Endothelial cell of umbilical vein (primary cell): Measurements from ENCODE around the gene CELF5. TPM values are rescaled to one million over a fixed set of nuclear protein-coding genes. Genes with fewer than 3 reads are reported as not detected.

ENCODE experiments used
- BruUV-seq: library from RNA; stranded (reverse); fragments of 400-500 nt; replicated peaks from 2 replicates; lab custom pipeline; 2021; lab: Mats Ljungman, UMichigan
- CTCF ChIA-PET: fragments of 300-600, 350-600 bp; sonication (Branson Sonifier 250); formaldehyde crosslinking; loops from one replicate; lab custom pipeline; 2021; ENCODE audit warnings: antibody characterized with exemption, inconsistent platforms; lab: Charles Lee
- POLR2A ChIA-PET: fragments of 300-600, 350-600 bp; sonication (Branson Sonifier 250); formaldehyde crosslinking; loops from one replicate; lab custom pipeline; 2021; ENCODE audit warnings: antibody characterized with exemption, inconsistent platforms; lab: Charles Lee
- DNase-seq: peaks from one replicate; pipeline ENCODE4 v3.0.0-alpha.2; 2011; ENCODE audit warnings: low read depth, low spot score
- FAIRE-seq: peaks from 2 replicates; lab custom pipeline; 2011; peaks lifted over from hg19 to GRCh38; lab: Jason Lieb, UNC
- H2AFZ ChIP-seq: 2 replicates; pipeline ENCODE4 v1.6.0; 2012; ENCODE audit warnings: low read depth, low read length, control low read depth, inconsistent platforms
- H3K27ac ChIP-seq: 2 replicates; pipeline ENCODE4 v1.5.1; 2011; ENCODE audit warnings: low read depth, mild to moderate bottlenecking, control low read depth, low read length, moderate library complexity; ENCODE audit not compliant: insufficient read depth
- H3K27me3 ChIP-seq, 2 experiments: 2 replicates each; pipeline versions ENCODE4 v1.6.0 to v1.6.1; 2011; ENCODE audit warnings: low read length in 2 of 2, mixed read lengths in 1 of 2; ENCODE audit not compliant: control insufficient read depth in 2 of 2, insufficient read depth in 2 of 2
- H3K36me3 ChIP-seq, 2 experiments: 2 replicates in 1 of 2; 3 replicates in 1 of 2; pipeline ENCODE4 v1.5.1; 2011; ENCODE audit warnings: low read length in 2 of 2, mild to moderate bottlenecking in 1 of 2, moderate library complexity in 1 of 2; ENCODE audit not compliant: control insufficient read depth in 2 of 2, insufficient read depth in 2 of 2; ENCODE audit errors: extremely low read depth in 1 of 2
- H3K4me1 ChIP-seq: 3 replicates; pipeline ENCODE4 v1.5.1; 2011; ENCODE audit warnings: mild to moderate bottlenecking, low read length; ENCODE audit not compliant: control insufficient read depth, insufficient read depth; ENCODE audit errors: extremely low read depth
- H3K4me2 ChIP-seq: 2 replicates; pipeline ENCODE4 v1.6.1; 2011; ENCODE audit warnings: low read length, control low read depth, mixed read lengths; ENCODE audit not compliant: insufficient read depth
- H3K4me3 ChIP-seq, 3 experiments: fragments of 200-600 bp in 1 of 3; sonication (generic), shearing (Covaris generic) in 1 of 3; replicated peaks in 1 of 3; 2 replicates each; pipeline ENCODE4 v1.5.1; 2011 to 2016; ENCODE audit warnings: control low read depth in 3 of 3, low read length in 3 of 3, mild to moderate bottlenecking in 2 of 3, inconsistent platforms in 1 of 3, low read depth in 1 of 3, moderate library complexity in 1 of 3; ENCODE audit not compliant: insufficient read depth in 1 of 3
- H3K79me2 ChIP-seq: 2 replicates; pipeline ENCODE4 v1.6.0; 2012; ENCODE audit warnings: low read length, inconsistent platforms; ENCODE audit not compliant: control insufficient read depth, insufficient read depth
- H3K9ac ChIP-seq: replicated peaks from 2 replicates; pipeline ENCODE3; 2011; ENCODE audit warnings: low read length, control low read depth; ENCODE audit not compliant: insufficient read depth; ENCODE audit errors: extremely low read depth
- H3K9me1 ChIP-seq: replicated peaks from 3 replicates; pipeline ENCODE4 v1.6.0; 2011; ENCODE audit warnings: mild to moderate bottlenecking, low read length; ENCODE audit not compliant: control insufficient read depth, insufficient read depth; ENCODE audit errors: extremely low read depth
- H3K9me3 ChIP-seq: replicated peaks from 2 replicates; pipeline ENCODE4 v1.5.1; 2012; ENCODE audit warnings: low read length, inconsistent platforms; ENCODE audit not compliant: control insufficient read depth, insufficient read depth
- H4K20me1 ChIP-seq: replicated peaks from 2 replicates; pipeline ENCODE3; 2011; ENCODE audit warnings: mild to moderate bottlenecking, low read length; ENCODE audit not compliant: control insufficient read depth, insufficient read depth; ENCODE audit errors: extremely low read depth
- JUN ChIP-seq: IDR thresholded peaks from 2 replicates; pipeline ENCODE4 v1.6.1; 2011; ENCODE audit warnings: borderline replicate concordance, low read depth; ENCODE audit not compliant: insufficient read length, insufficient read depth
- MYC ChIP-seq: IDR thresholded peaks from one replicate; pipeline ENCODE4 v1.6.1; 2011; ENCODE audit warnings: mild to moderate bottlenecking, low read depth, low read length
- POLR2A ChIP-seq: IDR thresholded peaks from 2 replicates; pipeline ENCODE4 v1.6.1; 2012; ENCODE audit warnings: low read depth, mild to moderate bottlenecking, control low read depth, low read length
- POLR2AphosphoS5 ChIP-seq: IDR thresholded peaks from 2 replicates; pipeline ENCODE4 v1.6.1; 2012; ENCODE audit warnings: low read depth, mild to moderate bottlenecking, control low read depth, low read length, moderate library complexity; ENCODE audit not compliant: insufficient read depth
- dilution Hi-C: fragments of 300-500 bp; cut with MboI; formaldehyde crosslinking; loops from one replicate; pipeline ENCODE4 v1.15.0; 2019; ENCODE audit warnings: low sequenced_read_pairs; ENCODE audit not compliant: extremely low pct_ligation_motif_present
- intact Hi-C: fragments of 100-400 bp; cut with micrococcal nuclease; formaldehyde crosslinking; loops from one replicate; pipeline ENCODE4 v1.10.0; 2022
- polyA plus RNA-seq, 4 experiments: library from polyadenylated mRNA; depleted of rRNA in 3 of 4; stranded (reverse) in 3 of 4; unstranded in 1 of 4; fragments of >200 nt; gene quantifications; 2 replicates each; pipeline versions ENCODE4 v1.2.1 to v1.2.3, GENCODE V29; 2011 to 2012; ENCODE audit warnings: missing spikeins in 1 of 4
- total RNA-seq: library from RNA; stranded (reverse); gene quantifications from 2 replicates; pipeline ENCODE4 v1.2.3, GENCODE V29; 2021
- TF ChIP-seq, protein P1 (sequence below): IDR thresholded peaks from 2 replicates; pipeline ENCODE4 v1.6.1; 2011; ENCODE audit not compliant: insufficient read depth, insufficient read length
- TF ChIP-seq, protein P2 (sequence below), 2 donors: IDR thresholded peaks; 1 replicate in 1 of 2; 2 replicates in 1 of 2; pipeline ENCODE4 v1.5.1; 2011; ENCODE audit warnings: low read length in 2 of 2, mild to moderate bottlenecking in 2 of 2, moderate library complexity in 2 of 2, control low read depth in 1 of 2, inconsistent platforms in 1 of 2, low read depth in 1 of 2; ENCODE audit not compliant: insufficient read depth in 1 of 2; ENCODE audit errors: extremely low read depth in 1 of 2

Gene CELF5
- total and polyA plus RNA-seq, 2 donors (not counting 3 experiments of a cell fraction or from before 2014, with no cell fraction given): not detected

DNA sequence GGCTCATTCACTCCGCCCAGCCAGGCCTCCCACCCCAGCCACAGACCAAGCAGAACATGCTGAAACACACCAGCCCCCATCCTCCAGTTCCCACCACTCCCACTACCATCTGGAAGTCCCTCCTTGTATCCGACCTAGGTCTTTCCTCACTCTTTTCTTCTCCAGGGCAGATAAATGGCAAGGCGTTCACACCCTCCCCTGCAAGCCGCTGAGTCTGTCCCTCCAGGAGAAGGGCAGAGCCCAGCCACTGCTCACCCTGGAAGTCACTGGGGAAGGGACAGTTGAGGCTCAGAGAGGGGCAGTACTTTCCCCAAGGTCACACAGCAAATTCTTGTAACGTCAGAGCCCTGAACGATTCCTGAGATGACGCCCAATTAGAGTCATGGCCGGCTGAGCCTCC, 96.4 kb downstream of the CELF5 start:
- no peak for FAIRE-seq
- Histone ChIP-seq H3K27ac (no peak overlapping the region), H3K9ac (no peak overlapping the region), H3K4me1 (no peaks in the 10 kb centered on the region), H3K4me2 (no peak overlapping the region), H3K79me2 (no peaks in the 10 kb centered on the region), H4K20me1 (no peaks in the 10 kb centered on the region), H3K9me3 (no peaks in the 10 kb centered on the region), H3K4me3 (no peak overlapping the region), H3K9me1 (no peaks in the 10 kb centered on the region), H2AFZ (no peak overlapping the region), H3K36me3 (no peaks in the 10 kb centered on the region), H3K27me3 (peaks cover 0 to 1% of the 10 kb centered on the region in 2 experiments)
- TF ChIP-seq POLR2AphosphoS5 (no peak), JUN (no peak), POLR2A (no peak), MYC (no peak)
- TF ChIP-seq, protein P1, sequence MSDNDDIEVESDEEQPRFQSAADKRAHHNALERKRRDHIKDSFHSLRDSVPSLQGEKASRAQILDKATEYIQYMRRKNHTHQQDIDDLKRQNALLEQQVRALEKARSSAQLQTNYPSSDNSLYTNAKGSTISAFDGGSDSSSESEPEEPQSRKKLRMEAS: no peak
- TF ChIP-seq, protein P2, sequence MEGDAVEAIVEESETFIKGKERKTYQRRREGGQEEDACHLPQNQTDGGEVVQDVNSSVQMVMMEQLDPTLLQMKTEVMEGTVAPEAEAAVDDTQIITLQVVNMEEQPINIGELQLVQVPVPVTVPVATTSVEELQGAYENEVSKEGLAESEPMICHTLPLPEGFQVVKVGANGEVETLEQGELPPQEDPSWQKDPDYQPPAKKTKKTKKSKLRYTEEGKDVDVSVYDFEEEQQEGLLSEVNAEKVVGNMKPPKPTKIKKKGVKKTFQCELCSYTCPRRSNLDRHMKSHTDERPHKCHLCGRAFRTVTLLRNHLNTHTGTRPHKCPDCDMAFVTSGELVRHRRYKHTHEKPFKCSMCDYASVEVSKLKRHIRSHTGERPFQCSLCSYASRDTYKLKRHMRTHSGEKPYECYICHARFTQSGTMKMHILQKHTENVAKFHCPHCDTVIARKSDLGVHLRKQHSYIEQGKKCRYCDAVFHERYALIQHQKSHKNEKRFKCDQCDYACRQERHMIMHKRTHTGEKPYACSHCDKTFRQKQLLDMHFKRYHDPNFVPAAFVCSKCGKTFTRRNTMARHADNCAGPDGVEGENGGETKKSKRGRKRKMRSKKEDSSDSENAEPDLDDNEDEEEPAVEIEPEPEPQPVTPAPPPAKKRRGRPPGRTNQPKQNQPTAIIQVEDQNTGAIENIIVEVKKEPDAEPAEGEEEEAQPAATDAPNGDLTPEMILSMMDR (IDR thresholded peaks at IDR 0.05; ENCODE audit: extremely low read depth in 1 of 2, insufficient read depth in 1 of 2, low read depth in 1 of 2, low read length in 2 of 2): no peak
- CTCF ChIA-PET: interaction anchor here (0.8 to 1.6 kb wide), 2 partner anchors 16 to 164 kb away, joined by 4 read pairs; no protein-coding TSS in a partner anchor
- POLR2A ChIA-PET: no interaction called here
- DNase-seq: no peak
- dilution Hi-C loops (no loop called here), intact Hi-C loops (no loop called here)
- BruUV-seq: no TSS peak
